Neural cell (in vitro differentiated cells): ENCODE measurements around the gene ACAD10. TPM values are rescaled to one million over a fixed set of nuclear protein-coding genes. Genes with fewer than 3 reads are reported as not detected.
"Not testable (repeated sequence)": the region's sequence is repeated elsewhere in the genome, so short reads cannot be mapped to it uniquely, and the experiment has no call there.

Experiments used
- H2AFZ ChIP-seq: fragments of 200-600, 300-800 bp; sonication (generic), shearing (Covaris generic); 2 replicates; pipeline ENCODE4 v1.6.0; 2014; ENCODE audit warnings: low read depth, mild to moderate bottlenecking, antibody characterized with exemption, low read length, moderate library complexity
- H3F3A ChIP-seq: fragments of 200-600 bp; shearing (Covaris generic); 2 replicates; pipeline ENCODE4 v1.6.1; 2016; ENCODE audit warnings: mild to moderate bottlenecking, moderate library complexity, mixed read lengths, antibody characterized with exemption, low read length; ENCODE audit not compliant: insufficient read depth, poor library complexity, severe bottlenecking
- H3K27ac ChIP-seq: fragments of 200-600, 300-800 bp; sonication (generic), shearing (Covaris generic); 2 replicates; pipeline ENCODE4 v1.5.1; 2014; ENCODE audit warnings: mild to moderate bottlenecking, low read length, moderate library complexity
- H3K27me3 ChIP-seq: fragments of 300-800, 200-600 bp; sonication (generic), shearing (Covaris generic); 2 replicates; pipeline ENCODE4 v1.6.0; 2014; ENCODE audit warnings: mild to moderate bottlenecking, low read depth, low read length, moderate library complexity; ENCODE audit not compliant: insufficient read depth
- H3K36me3 ChIP-seq: fragments of 300-800, 200-600 bp; sonication (generic), shearing (Covaris generic); 2 replicates; pipeline ENCODE4 v1.5.1; 2014; ENCODE audit warnings: mild to moderate bottlenecking, antibody characterized with exemption, low read length, moderate library complexity; ENCODE audit not compliant: insufficient read depth
- H3K4me2 ChIP-seq: fragments of 300-800, 200-600 bp; sonication (generic), shearing (Covaris generic); 2 replicates; pipeline ENCODE4 v1.6.0; 2014; ENCODE audit warnings: mild to moderate bottlenecking, low read length
- H3K4me3 ChIP-seq: fragments of 300-800, 200-600 bp; sonication (generic), shearing (Covaris generic); 2 replicates; pipeline ENCODE4 v1.5.1; 2014; ENCODE audit warnings: mild to moderate bottlenecking, low read length, moderate library complexity
- H3K79me2 ChIP-seq: fragments of 200-600 bp; shearing (Covaris generic); replicated peaks from 2 replicates; pipeline ENCODE4 v1.6.0; 2014; ENCODE audit warnings: mild to moderate bottlenecking, low read length, moderate library complexity; ENCODE audit not compliant: insufficient read depth
- H3K9ac ChIP-seq: fragments of 300-800, 200-600 bp; sonication (generic), shearing (Covaris generic); 2 replicates; pipeline ENCODE4 v1.6.1; 2016; ENCODE audit warnings: mild to moderate bottlenecking, low read length, mixed read lengths
- H3K9me2 ChIP-seq: fragments of 200-600 bp; shearing (Covaris generic); 2 replicates; pipeline ENCODE4 v1.6.1; 2016; ENCODE audit warnings: mild to moderate bottlenecking, low read length, mixed read lengths; ENCODE audit not compliant: insufficient read depth
- H3K9me3 ChIP-seq: fragments of 200-600, 300-800 bp; sonication (generic), shearing (Covaris generic); 2 replicates; pipeline ENCODE4 v1.6.1; 2016; ENCODE audit warnings: mild to moderate bottlenecking, mixed run types, low read length, moderate library complexity, mixed read lengths
- H4K20me1 ChIP-seq: fragments of 200-600 bp; shearing (Covaris generic); 2 replicates; pipeline ENCODE4 v1.6.1; 2016; ENCODE audit warnings: mild to moderate bottlenecking, mixed run types; ENCODE audit not compliant: insufficient read depth
- CTCF ChIP-seq: fragments of 450-650 bp; IDR thresholded peaks from 2 replicates; pipeline ENCODE4 v1.5.1; 2014; ENCODE audit warnings: antibody characterized with exemption, mild to moderate bottlenecking, moderate library complexity; ENCODE audit not compliant: poor library complexity, severe bottlenecking
- EP300 ChIP-seq: fragments of 450-650 bp; conservative IDR thresholded peaks from 2 replicates; pipeline ENCODE4 v1.6.1; 2014; ENCODE audit warnings: antibody characterized with exemption, mild to moderate bottlenecking, moderate library complexity; ENCODE audit not compliant: poor library complexity, severe bottlenecking
- EZH2 ChIP-seq: fragments of 200-600, 300-800 bp; shearing (Covaris generic), sonication (generic); IDR thresholded peaks from 2 replicates; pipeline ENCODE4 v1.6.1; 2014; ENCODE audit warnings: antibody characterized with exemption, low read length, borderline replicate concordance, mild to moderate bottlenecking; ENCODE audit not compliant: insufficient read depth, poor library complexity, severe bottlenecking
- MXI1 ChIP-seq: fragments of 450-650 bp; conservative IDR thresholded peaks from 2 replicates; pipeline ENCODE4 v1.6.1; 2014; ENCODE audit warnings: antibody characterized with exemption, mild to moderate bottlenecking; ENCODE audit not compliant: poor library complexity, severe bottlenecking
- POLR2AphosphoS5 ChIP-seq: IDR thresholded peaks from 2 replicates; pipeline ENCODE4 v1.6.1; 2012
- RAD21 ChIP-seq: fragments of 450-650 bp; conservative IDR thresholded peaks from 2 replicates; pipeline ENCODE4 v1.6.1; 2014; ENCODE audit warnings: antibody characterized with exemption, mild to moderate bottlenecking, moderate library complexity
- SMC3 ChIP-seq: fragments of 450-650 bp; conservative IDR thresholded peaks from 2 replicates; pipeline ENCODE4 v1.6.1; 2014; ENCODE audit warnings: antibody characterized with exemption, mild to moderate bottlenecking, moderate library complexity; ENCODE audit not compliant: poor library complexity
- TAF1 ChIP-seq: IDR thresholded peaks from 2 replicates; pipeline ENCODE4 v1.6.1; 2012; ENCODE audit warnings: low read depth
- polyA plus RNA-seq: library from polyadenylated mRNA; depleted of rRNA; stranded (reverse); fragments of >200 nt; gene quantifications from 2 replicates; pipeline ENCODE4 v1.2.3, GENCODE V29; 2014
- TF ChIP-seq, protein P1 (sequence below): IDR thresholded peaks from 2 replicates; pipeline ENCODE4 v1.6.1; 2012; ENCODE audit warnings: borderline replicate concordance

ACAD10 gene
- polyA plus RNA-seq, 1 donor from 2014 or later = 25.7 TPM

DNA sequence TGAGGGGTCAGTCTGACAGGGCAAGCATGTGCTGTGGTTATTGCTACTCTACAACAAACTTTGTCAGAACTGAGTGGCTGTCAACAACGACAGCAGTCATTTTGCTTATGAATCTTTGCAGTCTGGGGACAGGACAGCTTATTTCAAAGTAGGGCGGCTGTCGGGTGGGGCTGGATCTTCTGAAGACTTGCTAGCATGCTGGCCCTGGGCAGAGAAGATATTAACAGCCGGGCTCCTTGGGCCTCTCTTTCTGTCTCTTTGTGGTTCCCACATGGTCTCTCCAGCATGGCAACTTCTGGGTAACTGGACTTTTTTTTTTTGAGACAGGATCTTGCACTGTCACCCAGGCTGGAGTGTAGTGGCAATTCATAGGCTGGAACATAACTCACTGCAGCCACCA, 46.9 kb downstream of the ACAD10 start:
- no peaks in the 10 kb centered on the region for H3K79me2 ChIP-seq
- no peaks in the 10 kb centered on the region for H3K9me2 ChIP-seq
- H3K9me3 ChIP-seq = no peaks in the 10 kb centered on the region
- no peak overlapping the region for H2AFZ ChIP-seq
- H4K20me1 ChIP-seq = no peaks in the 10 kb centered on the region
- H3K27ac ChIP-seq = no peak overlapping the region
- H3K36me3 ChIP-seq = no peaks in the 10 kb centered on the region
- TF ChIP-seq, protein P1, sequence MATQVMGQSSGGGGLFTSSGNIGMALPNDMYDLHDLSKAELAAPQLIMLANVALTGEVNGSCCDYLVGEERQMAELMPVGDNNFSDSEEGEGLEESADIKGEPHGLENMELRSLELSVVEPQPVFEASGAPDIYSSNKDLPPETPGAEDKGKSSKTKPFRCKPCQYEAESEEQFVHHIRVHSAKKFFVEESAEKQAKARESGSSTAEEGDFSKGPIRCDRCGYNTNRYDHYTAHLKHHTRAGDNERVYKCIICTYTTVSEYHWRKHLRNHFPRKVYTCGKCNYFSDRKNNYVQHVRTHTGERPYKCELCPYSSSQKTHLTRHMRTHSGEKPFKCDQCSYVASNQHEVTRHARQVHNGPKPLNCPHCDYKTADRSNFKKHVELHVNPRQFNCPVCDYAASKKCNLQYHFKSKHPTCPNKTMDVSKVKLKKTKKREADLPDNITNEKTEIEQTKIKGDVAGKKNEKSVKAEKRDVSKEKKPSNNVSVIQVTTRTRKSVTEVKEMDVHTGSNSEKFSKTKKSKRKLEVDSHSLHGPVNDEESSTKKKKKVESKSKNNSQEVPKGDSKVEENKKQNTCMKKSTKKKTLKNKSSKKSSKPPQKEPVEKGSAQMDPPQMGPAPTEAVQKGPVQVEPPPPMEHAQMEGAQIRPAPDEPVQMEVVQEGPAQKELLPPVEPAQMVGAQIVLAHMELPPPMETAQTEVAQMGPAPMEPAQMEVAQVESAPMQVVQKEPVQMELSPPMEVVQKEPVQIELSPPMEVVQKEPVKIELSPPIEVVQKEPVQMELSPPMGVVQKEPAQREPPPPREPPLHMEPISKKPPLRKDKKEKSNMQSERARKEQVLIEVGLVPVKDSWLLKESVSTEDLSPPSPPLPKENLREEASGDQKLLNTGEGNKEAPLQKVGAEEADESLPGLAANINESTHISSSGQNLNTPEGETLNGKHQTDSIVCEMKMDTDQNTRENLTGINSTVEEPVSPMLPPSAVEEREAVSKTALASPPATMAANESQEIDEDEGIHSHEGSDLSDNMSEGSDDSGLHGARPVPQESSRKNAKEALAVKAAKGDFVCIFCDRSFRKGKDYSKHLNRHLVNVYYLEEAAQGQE = no peak
- TF ChIP-seq TAF1 = no peak
- no peak for TF ChIP-seq CTCF
- no peak for TF ChIP-seq EP300
- H3F3A ChIP-seq = no peaks in the 10 kb centered on the region
- no peaks in the 10 kb centered on the region for H3K27me3 ChIP-seq
- no peak overlapping the region for H3K4me3 ChIP-seq
- H3K9ac ChIP-seq = no peak overlapping the region
- H3K4me2 ChIP-seq = no peak overlapping the region

DNA sequence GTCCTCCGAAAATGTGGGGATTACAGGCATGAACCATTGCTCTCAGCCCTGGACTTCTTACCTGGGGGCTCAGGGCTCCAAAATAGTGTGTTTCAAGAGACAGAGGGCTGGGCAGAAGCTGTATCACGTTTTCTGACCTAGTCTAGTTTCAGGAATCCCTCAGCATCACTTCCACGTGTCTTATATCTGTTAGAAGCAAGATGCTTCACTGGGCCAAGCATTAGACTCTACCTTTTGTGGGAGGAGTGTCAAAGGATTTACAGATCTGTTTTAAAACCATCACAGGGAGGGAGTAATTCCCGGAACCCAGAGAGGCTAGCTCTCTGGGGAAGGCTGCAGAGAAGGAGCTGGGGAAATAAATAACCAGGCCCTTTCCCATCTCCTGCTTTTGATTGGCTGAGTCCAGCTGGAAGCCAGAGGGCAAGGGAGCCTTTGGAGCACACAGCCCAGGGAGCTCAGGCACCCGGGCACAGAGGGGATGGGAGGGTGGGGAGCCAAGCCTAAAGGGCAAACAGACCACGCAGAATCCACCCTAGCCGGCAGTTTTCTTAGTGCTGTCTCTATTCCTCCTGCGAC, 47.6 kb downstream of the ACAD10 start:
- H3K9ac ChIP-seq = no peak overlapping the region
- no peaks in the 10 kb centered on the region for H3F3A ChIP-seq
- H3K4me3 ChIP-seq = no peak overlapping the region
- no peak overlapping the region for H3K27ac ChIP-seq
- no peaks in the 10 kb centered on the region for H3K79me2 ChIP-seq
- TF ChIP-seq RAD21 = no peak
- TF ChIP-seq SMC3 = no peak
- no peak for TF ChIP-seq MXI1
- TF ChIP-seq EZH2 = no peak
- TF ChIP-seq CTCF = no peak
- TF ChIP-seq, protein P1 = no peak
- TF ChIP-seq EP300 = no peak
- no peak for TF ChIP-seq POLR2AphosphoS5
- no peak for TF ChIP-seq TAF1
- no peak overlapping the region for H2AFZ ChIP-seq
- H4K20me1 ChIP-seq = no peaks in the 10 kb centered on the region
- no peaks in the 10 kb centered on the region for H3K36me3 ChIP-seq
- H3K9me3 ChIP-seq = no peaks in the 10 kb centered on the region
- H3K4me2 ChIP-seq = no peak overlapping the region
- no peaks in the 10 kb centered on the region for H3K27me3 ChIP-seq
- H3K9me2 ChIP-seq = no peaks in the 10 kb centered on the region

DNA sequence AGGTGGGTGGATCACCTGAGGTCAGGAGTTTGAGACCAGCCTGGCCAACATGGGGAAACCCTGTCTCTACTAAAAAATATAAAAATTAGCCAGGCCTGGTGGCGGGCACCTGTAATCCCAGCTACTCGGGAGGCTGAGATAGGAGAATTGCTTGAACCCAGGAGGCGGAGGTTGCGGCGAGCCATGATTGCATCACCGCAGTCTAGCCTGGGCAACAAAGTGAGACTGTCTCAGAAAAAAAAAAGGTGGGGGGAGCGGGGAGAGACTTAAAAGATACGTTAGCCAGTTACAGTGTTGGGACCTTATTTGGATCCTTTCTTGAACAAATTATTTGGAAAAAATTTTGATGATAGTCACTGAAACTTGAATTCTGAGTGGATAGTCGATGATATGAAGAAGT, 53.7 kb downstream of the ACAD10 start:
- H3K9me3 ChIP-seq, H3K27ac ChIP-seq, H2AFZ ChIP-seq: not testable (repeated sequence)

More for the DNA sequence above, 53.7 kb downstream of the ACAD10 start:
- not testable (repeated sequence) for H3K9ac ChIP-seq, H3K79me2 ChIP-seq, H4K20me1 ChIP-seq, H3K4me3 ChIP-seq, H3K9me2 ChIP-seq, H3K27me3 ChIP-seq, H3F3A ChIP-seq, H3K36me3 ChIP-seq, H3K4me2 ChIP-seq
